ENCODE data around the gene ZBTB39. TPM values are rescaled to one million over a fixed set of nuclear protein-coding genes. Genes with fewer than 3 reads are reported as not detected.
"Not testable (repeated sequence)": the region's sequence is repeated elsewhere in the genome, so short reads cannot be mapped to it uniquely, and the experiment has no call there.

Gene ZBTB39
- 1 to 10 TPM; 3.2 to 4.5 TPM for total RNA-seq
- long read RNA-seq, full-length matches to known transcripts: 5 of 7 reads
- long read RNA-seq, partial matches to known transcripts: 0 of 7 reads
- long read RNA-seq, other reads (novel, unspliced or antisense): 2 of 7 reads

GRCh38 chr12:57005980-57006808 is at the start of gene ZBTB39:
Gene ZBTB39 (minus strand): TSS chr12:57006546. CDS start chr12:57004917, 1,629 bp downstream.
- intact Hi-C loops (cut with DNase I, micrococcal nuclease): loop anchor here (5.0 to 10.0 kb wide), 2 partner anchors 56 to 251 kb away; partner anchors contain the start of gene PRIM1 (in 1 of the 2)
- DNase-seq: peak in 1 of 2 donors; percentile 68

GRCh38 chr12:57055824-57056223 is 49.5 kb upstream of the ZBTB39 start:
- DNase-seq (no peak), ATAC-seq (no peak)
- intact Hi-C loops (cut with DNase I, micrococcal nuclease): no loop called here

More at GRCh38 chr12:57005980-57006808, at the start of gene ZBTB39:
- peak; percentile 73 for ATAC-seq

DNA sequence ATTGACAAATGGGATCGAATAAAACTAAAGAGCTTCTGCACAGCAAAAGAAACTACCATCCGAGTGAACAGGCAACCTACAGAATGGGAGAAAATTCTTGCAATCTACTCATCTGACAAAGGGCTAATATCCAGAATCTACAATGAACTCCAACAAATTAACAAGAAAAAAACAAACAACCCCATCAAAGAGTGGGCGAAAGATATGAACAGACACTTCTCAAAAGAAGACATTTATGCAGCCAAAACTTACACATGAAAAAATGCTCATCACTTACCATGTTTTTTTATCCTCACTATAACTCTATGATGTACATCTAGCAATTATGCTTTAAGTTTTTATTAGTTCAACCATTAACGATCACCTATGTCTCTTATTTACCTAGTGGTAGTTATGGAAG is 47.6 kb upstream of the ZBTB39 start:
- DNase-seq; intact Hi-C loops (cut with DNase I, micrococcal nuclease); ATAC-seq: not testable (repeated sequence)

- intact Hi-C loops (cut with DNase I, micrococcal nuclease); ATAC-seq; DNase-seq: not testable (repeated sequence)
These were observed 46.8 kb upstream of the ZBTB39 start for GRCh38 chr12:57053146-57053545.

GRCh38 chr12:57051011-57051410 is 44.7 kb upstream of the ZBTB39 start:
- no peak for DNase-seq
- peak; percentile 23 for ATAC-seq
- intact Hi-C loops (cut with DNase I, micrococcal nuclease): no loop called here

DNA sequence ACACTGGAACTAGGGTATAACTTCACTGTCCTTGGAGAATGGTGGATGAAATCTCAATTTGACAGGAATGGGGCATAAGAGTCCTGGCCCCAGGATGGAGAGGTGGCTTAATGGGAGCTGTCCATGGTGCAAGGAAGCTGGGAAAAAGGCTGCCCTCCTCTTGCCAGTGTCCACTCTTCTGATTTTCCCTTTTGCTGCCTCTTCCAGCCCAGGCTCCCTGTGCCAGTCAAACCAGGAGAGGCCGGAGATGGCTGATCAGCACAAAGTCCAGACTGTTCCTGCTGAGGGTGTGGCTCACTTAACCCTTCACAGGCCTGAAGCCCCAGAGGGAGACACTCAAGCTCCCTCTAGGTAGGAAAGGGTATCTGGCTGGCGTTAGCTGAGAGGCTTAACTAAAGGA is 43.5 kb upstream of the ZBTB39 start, which contains the start of gene MYO1A:
MYO1A (minus strand) TSS at position 240 of the 400 bp plus-strand sequence. CDS start 1,806 bp downstream, outside the sequence.
- ATAC-seq: peak; percentile 86
- DNase-seq: peak; percentile 69 to 77
- intact Hi-C loops (cut with DNase I, micrococcal nuclease): no loop called here

GRCh38 chr12:57049119-57049446 is 42.7 kb upstream of the ZBTB39 start:
- ATAC-seq (peak; percentile 86), DNase-seq (peak; percentile 65 to 67)
- intact Hi-C loops (cut with DNase I, micrococcal nuclease): no loop called here

GRCh38 chr12:57048423-57049118 is 42.2 kb upstream of the ZBTB39 start:
- DNase-seq (no peak), ATAC-seq (peak; percentile 8)
- intact Hi-C loops (cut with DNase I, micrococcal nuclease): no loop called here

DNA sequence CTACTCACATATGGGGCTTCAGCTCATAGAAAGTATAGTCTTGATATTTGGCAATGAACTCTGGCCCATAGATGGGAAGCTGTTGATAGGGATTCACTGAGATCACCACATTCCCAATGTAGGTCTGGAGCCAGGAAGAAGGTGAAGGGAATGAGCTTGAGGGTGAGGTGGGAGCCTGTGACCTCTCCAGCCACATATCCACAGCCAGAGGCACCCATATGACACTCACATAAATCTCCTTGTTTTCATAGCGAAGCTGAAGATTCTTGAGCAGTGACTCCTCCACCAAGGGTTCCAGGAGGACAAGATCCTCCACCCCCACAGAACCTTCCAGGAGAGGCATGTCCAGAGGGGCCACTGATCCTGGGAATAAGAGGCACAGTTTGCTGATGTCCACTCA is 41.6 kb upstream of the ZBTB39 start:
- no peak for ATAC-seq
- intact Hi-C loops (cut with DNase I, micrococcal nuclease): no loop called here
- no peak for DNase-seq

- no peak for DNase-seq
- no peak for ATAC-seq
- intact Hi-C loops (cut with DNase I, micrococcal nuclease): no loop called here
These were observed 40.9 kb upstream of the ZBTB39 start for GRCh38 chr12:57046947-57047890.

DNA sequence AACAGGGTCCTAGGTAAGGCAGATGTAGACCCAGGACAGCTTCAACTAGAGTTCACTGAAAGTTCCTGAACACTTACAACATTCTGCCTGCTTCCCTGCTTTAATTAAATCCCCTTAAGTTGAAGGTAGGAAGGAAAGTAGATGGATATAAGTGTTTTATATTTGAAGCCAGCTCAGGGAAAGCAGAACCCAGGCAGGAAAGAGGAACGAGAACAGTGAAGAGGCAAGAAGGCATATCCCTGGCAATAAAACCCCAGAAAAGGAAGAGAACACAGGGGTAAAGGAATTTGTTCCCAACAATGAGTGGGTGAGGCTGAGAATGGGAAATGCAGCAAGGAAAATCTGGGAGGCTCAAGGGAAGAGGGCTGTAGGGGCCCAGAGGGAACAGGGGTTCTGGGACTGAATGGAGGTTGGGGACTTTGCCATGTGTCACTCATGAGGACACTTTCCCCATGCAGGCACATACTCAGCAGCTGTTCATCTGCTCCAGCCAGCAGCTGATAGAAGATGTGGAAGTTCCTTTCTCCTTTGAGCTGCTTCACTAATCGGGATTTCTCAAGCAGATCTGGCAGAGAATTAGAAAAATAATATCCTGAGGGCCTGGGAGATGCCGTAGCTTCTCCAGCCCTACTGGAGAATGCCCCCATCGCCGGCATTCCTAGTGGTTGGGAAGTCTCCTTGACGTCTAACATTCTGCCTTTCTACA is 39.9 kb upstream of the ZBTB39 start:
- ATAC-seq (no peak), DNase-seq (no peak)
- intact Hi-C loops (cut with DNase I, micrococcal nuclease): no loop called here

DNA sequence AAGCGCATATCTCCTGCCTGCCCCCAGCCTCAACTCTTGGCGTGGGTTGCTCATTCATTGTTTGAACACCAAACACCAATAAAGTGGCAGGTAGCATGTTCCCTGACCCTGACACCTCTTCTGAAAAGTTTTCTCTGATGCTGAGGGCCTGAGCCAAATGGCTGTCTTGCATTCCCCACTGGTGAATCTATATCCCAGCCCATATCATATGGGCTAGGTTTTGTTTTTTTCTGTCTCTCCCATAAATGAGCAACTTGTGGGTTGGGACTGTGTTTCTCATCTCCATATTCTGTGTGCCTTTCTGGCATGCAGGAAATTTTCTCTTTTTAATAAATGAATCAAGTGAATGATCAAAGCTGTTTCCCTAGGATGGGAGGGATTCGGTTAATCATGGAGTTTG is 38.5 kb upstream of the ZBTB39 start:
- intact Hi-C loops (cut with DNase I, micrococcal nuclease): no loop called here

DNA sequence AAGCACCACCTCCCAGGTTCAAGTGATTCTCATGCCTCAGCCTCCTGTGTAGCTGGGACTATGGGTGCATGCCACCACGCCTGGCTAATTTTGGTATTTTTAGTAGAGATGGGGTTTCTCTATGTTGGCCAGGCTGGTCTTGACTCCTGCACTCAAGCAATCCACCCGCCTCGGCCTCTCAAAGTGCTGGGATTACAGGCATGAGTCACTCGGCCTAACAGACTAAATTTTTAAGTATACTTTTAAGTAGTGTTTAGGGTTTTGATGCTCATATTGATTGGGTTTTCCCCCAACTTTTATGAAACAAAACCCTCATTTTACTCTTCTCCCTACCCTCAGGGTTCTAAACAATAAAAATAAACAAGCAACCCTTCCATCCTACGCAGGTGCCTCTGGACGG is 38.1 kb upstream of the ZBTB39 start:
- no peak for ATAC-seq
- intact Hi-C loops (cut with DNase I, micrococcal nuclease): no loop called here
- DNase-seq: no peak

More for the DNA sequence above, 38.5 kb upstream of the ZBTB39 start:
- ATAC-seq: no peak
- DNase-seq: no peak

- DNase-seq (no peak), ATAC-seq (no peak)
- intact Hi-C loops (cut with DNase I, micrococcal nuclease): no loop called here
These were observed 36.3 kb upstream of the ZBTB39 start for GRCh38 chr12:57042695-57043094.

- DNase-seq (no peak), ATAC-seq (no peak)
- intact Hi-C loops (cut with DNase I, micrococcal nuclease): no loop called here
These were observed 34.4 kb upstream of the ZBTB39 start for GRCh38 chr12:57040750-57041149.

DNA sequence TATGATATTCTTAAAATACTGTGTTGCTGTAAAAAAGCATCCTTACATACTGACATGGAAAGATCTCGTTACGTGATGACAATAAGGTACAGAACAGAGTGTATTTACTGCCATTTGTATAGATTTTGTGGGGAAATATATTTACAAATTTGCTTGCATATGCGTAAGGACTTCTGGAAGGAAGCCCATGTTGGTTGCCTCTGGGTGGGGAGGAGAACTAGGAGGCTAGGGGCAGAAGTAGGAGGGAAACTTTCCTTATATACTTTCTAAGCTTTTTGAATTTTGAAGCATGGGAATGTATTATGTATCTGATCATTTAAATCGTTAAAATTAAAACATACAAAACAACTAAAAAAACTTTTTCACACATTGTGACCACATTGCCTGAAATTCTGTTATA is 33.9 kb upstream of the ZBTB39 start:
- ATAC-seq: no peak
- DNase-seq: no peak
- intact Hi-C loops (cut with DNase I, micrococcal nuclease): no loop called here

DNA sequence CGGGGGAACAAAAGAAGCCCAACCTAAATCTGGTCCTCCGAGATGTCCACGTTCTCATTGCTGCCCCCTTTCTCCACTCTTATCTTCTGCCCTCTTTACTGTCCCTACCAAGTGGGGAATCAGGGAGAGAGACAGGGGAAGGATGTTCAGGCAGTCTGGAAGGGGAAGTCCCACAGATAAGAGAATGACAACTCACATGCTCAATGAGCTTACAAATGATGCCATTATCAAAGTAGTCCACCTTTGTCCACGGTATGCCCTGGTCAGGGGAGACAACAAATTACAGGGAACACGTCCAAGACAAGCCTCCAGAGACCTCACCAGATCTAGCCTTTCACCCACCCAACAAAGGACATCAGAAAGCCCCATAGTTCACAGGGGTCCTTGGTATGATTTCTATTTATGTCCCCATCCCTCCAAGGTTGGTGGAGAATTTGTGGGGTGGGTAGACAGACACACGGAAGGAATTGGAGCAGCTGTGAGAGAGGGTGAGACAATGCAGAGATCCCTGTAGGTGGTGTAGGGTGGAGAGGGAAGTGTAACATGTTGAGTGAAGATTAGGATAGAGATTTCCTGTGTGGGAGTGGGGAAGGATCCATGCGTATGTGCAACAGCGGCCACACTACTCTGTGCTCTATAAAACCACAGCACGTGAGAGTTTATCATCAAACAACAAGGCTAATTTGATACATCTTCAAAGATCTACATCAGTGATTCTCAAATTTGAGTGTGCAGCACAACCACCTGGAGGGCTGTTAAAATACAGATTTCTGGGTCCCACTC is 32.9 kb upstream of the ZBTB39 start:
- intact Hi-C loops (cut with DNase I, micrococcal nuclease): no loop called here
- DNase-seq (no peak), ATAC-seq (no peak)

Data from left colon (tissue), 2 donors.